ENCODE results near the gene PPCS. TPM values are rescaled to one million over a fixed set of nuclear protein-coding genes. Genes with fewer than 3 reads are reported as not detected.

PPCS gene
- polyA plus RNA-seq, 1 experiment, result 27.1 TPM

GRCh38 chr1:42432714-42433113 is 23.6 kb upstream of the PPCS start:
- no peak for DNase-seq (ENCODE audit: low read depth)
- H3K4me3 ChIP-seq (ENCODE audit: low read depth, low read length), result no peak overlapping the region
- no peak for TF ChIP-seq CTCF (IDR thresholded peaks at IDR 0.05; ENCODE audit: insufficient read depth, low read depth, low read length)
- no peaks in the 10 kb centered on the region for H3K36me3 ChIP-seq (ENCODE audit: control insufficient read depth, insufficient read depth, low read length)
- ChIA-PET CTCF (no interaction called here), POLR2A (no interaction called here)
- no peaks in the 10 kb centered on the region for H3K27me3 ChIP-seq (ENCODE audit: control insufficient read depth, insufficient read depth, low read length)

GRCh38 chr1:42433369-42433768 is 23.0 kb upstream of the PPCS start:
- POLR2A ChIA-PET, result no interaction called here
- CTCF ChIA-PET, result interaction anchor here (1.3 kb wide), 1 partner anchor 10 kb away, joined by 4 read pairs; no protein-coding TSS in a partner anchor

GRCh38 chr1:42434340-42434739 is 22.0 kb upstream of the PPCS start:
- CTCF ChIA-PET, result interaction anchor here (0.8 to 1.3 kb wide), 2 partner anchors 9 to 261 kb away, joined by 4 read pairs; no protein-coding TSS in a partner anchor
- H3K36me3 ChIP-seq (ENCODE audit: control insufficient read depth, insufficient read depth, low read length), result no peaks in the 10 kb centered on the region
- H3K27me3 ChIP-seq (ENCODE audit: control insufficient read depth, insufficient read depth, low read length), result 0 out of 2 replicates have a peak, but pooled peaks cover 1% of the 10 kb centered on the region
- no peak for DNase-seq (ENCODE audit: low read depth)
- POLR2A ChIA-PET, result interaction anchor here (0.6 kb wide), 1 partner anchor 526 kb away, joined by 3 read pairs; no protein-coding TSS in a partner anchor
- H3K4me3 ChIP-seq (ENCODE audit: low read depth, low read length), result no peak overlapping the region
- TF ChIP-seq CTCF (IDR thresholded peaks at IDR 0.05; ENCODE audit: insufficient read depth, low read depth, low read length), result no peak

More at GRCh38 chr1:42433369-42433768, 23.0 kb upstream of the PPCS start:
- H3K36me3 ChIP-seq (ENCODE audit: control insufficient read depth, insufficient read depth, low read length), result no peaks in the 10 kb centered on the region
- DNase-seq (ENCODE audit: low read depth), result no peak
- no peak overlapping the region for H3K4me3 ChIP-seq (ENCODE audit: low read depth, low read length)
- 0 out of 2 replicates have a peak, but pooled peaks cover 1% of the 10 kb centered on the region for H3K27me3 ChIP-seq (ENCODE audit: control insufficient read depth, insufficient read depth, low read length)
- no peak for TF ChIP-seq CTCF (IDR thresholded peaks at IDR 0.05; ENCODE audit: insufficient read depth, low read depth, low read length)

- Histone ChIP-seq H3K27me3 (ENCODE audit: control insufficient read depth, insufficient read depth, low read length) (peaks cover 1% of the 10 kb centered on the region; the same call in 1 of the 2 replicates), H3K36me3 (ENCODE audit: control insufficient read depth, insufficient read depth, low read length) (no peaks in the 10 kb centered on the region), H3K4me3 (ENCODE audit: low read depth, low read length) (no peak overlapping the region)
- TF ChIP-seq CTCF (IDR thresholded peaks at IDR 0.05; ENCODE audit: insufficient read depth, low read depth, low read length), result no peak
- POLR2A ChIA-PET, result no interaction called here
- CTCF ChIA-PET, result no interaction called here
- peak; percentile 4 for DNase-seq (ENCODE audit: low read depth)
These were observed 16.4 kb upstream of the PPCS start for GRCh38 chr1:42439940-42440339.

GRCh38 chr1:42442662-42443061 is 13.7 kb upstream of the PPCS start:
- H3K4me3 ChIP-seq (ENCODE audit: low read depth, low read length), result no peak overlapping the region
- TF ChIP-seq CTCF (IDR thresholded peaks at IDR 0.05; ENCODE audit: insufficient read depth, low read depth, low read length), result no peak
- CTCF ChIA-PET, result interaction anchor here (1.4 kb wide), 1 partner anchor 9 kb away, joined by 4 read pairs; no protein-coding TSS in a partner anchor
- no peaks in the 10 kb centered on the region for H3K36me3 ChIP-seq (ENCODE audit: control insufficient read depth, insufficient read depth, low read length)
- POLR2A ChIA-PET, result no interaction called here
- H3K27me3 ChIP-seq (ENCODE audit: control insufficient read depth, insufficient read depth, low read length), result peaks cover 1% of the 10 kb centered on the region; the same call in 1 of the 2 replicates
- DNase-seq (ENCODE audit: low read depth), result no peak
